Thoracic aorta endothelial cell (primary cell): ENCODE data around the gene FHIP1A. TPM values are rescaled to one million over a fixed set of nuclear protein-coding genes. Genes with fewer than 3 reads are reported as not detected.

Experiments
- total RNA-seq: library from RNA; depleted of rRNA; stranded (reverse); fragments of >200 nt; gene quantifications from 2 replicates; pipeline ENCODE4 v1.2.3, GENCODE V29; 2012

Gene FHIP1A
- 0.80 and 1.1 TPM in 2 replicates for total RNA-seq

DNA sequence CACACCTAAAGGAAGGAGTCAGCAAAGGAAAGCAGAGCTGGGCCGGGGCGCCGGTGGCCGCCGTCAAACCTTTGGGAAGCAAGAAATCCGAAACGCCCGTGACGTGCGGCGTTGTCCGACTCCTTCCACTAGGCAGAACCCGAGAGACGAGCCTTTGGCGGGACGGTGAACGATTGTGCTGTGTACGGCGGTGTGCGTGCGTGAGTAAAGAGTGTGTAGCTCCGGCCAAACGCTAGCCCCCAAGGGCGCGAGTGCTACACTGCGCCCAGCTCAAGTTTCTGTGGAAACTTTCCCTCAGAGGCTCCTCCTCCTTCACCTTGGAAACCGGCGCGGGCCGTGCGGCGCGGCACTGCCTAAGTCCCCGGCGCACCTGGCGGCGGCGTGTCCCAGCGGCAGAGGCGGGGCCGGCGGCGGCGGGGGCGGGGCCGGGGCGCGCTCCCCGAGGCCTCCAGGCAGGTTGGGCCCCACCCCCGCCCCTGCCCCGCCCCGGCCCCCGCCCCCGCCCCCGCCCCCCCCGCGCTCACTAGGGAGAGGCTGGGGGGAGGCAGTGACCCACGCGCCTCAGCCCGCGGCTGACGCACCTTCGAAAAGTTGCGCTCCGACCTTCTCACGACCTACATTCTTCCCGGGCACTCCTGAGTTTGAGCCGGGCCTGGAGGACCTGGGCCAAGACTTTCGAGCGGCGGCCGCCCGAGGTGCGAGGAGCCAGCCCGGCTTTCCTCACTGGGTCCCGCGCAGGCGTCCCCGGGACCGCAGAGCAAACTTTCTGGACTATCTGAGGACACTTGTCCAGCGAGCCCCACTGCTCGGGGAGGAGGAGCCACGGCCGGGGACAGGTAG lies at the start of gene FHIP1A:
TSS of gene FHIP1A (plus strand) at position 547 of the 840 bp plus-strand sequence. CDS start 157,084 bp downstream, outside the sequence.

Other genes with a start within 250 kb of the FHIP1A start
- gene PRSS48, start 132.0 kb upstream of the FHIP1A start, total RNA-seq, result not detected in 2 replicates
- gene SH3D19, start 83.6 kb upstream of the FHIP1A start, total RNA-seq, result 113 and 130 TPM in 2 replicates